ENCODE data around the gene OGFOD3.
A peak's percentile ranks its signal among the peaks of the same experiment; 100 is the strongest.

The OGFOD3 gene

DNA sequence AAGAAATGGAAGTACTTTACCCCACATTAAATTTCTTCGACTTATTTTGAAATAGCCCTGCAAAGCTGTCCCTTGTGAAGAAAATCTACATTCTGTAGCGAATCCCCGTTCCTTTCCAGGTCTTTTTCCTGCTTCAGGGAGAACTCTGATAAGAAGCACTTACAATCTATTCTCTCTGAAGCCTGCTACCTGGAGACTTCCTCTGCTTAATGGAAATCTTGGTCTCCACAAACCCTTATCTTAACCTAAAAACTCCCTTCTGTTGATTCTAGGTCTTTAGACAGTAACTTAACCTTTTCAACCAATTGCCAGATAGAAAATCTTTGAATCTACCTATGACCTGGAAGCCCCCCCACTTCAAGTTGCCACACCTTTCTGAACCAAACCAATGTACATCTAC lies 33.8 kb upstream of the OGFOD3 start:
- TF ChIP-seq, protein P1, sequence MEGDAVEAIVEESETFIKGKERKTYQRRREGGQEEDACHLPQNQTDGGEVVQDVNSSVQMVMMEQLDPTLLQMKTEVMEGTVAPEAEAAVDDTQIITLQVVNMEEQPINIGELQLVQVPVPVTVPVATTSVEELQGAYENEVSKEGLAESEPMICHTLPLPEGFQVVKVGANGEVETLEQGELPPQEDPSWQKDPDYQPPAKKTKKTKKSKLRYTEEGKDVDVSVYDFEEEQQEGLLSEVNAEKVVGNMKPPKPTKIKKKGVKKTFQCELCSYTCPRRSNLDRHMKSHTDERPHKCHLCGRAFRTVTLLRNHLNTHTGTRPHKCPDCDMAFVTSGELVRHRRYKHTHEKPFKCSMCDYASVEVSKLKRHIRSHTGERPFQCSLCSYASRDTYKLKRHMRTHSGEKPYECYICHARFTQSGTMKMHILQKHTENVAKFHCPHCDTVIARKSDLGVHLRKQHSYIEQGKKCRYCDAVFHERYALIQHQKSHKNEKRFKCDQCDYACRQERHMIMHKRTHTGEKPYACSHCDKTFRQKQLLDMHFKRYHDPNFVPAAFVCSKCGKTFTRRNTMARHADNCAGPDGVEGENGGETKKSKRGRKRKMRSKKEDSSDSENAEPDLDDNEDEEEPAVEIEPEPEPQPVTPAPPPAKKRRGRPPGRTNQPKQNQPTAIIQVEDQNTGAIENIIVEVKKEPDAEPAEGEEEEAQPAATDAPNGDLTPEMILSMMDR (IDR thresholded peaks at IDR 0.05), result no peak
- peaks cover 44% of the 10 kb centered on the region for H3K9me3 Mint-ChIP-seq
- peaks cover 22% of the 10 kb centered on the region for H3K4me1 Mint-ChIP-seq
- peaks cover 4% of the 10 kb centered on the region for H3K27me3 Mint-ChIP-seq (ENCODE audit: low read depth, poor library complexity)
- no peak for DNase-seq
- no peak overlapping the region for H3K27ac Mint-ChIP-seq
- peaks cover 21% of the 10 kb centered on the region for H3K36me3 Mint-ChIP-seq (ENCODE audit: low read depth)
- peak overlapping the region; percentile 58 for H3K4me3 Mint-ChIP-seq

GRCh38 chr17:82450357-82451106 lies 32.1 kb upstream of the OGFOD3 start, which contains the start of gene CYBC1:
Gene CYBC1 (minus strand): TSS chr17:82450752. CDS start chr17:82449254, 1,498 bp downstream.
- TF ChIP-seq, protein P1 (IDR thresholded peaks at IDR 0.05), result no peak
- H3K9me3 Mint-ChIP-seq, result peaks cover 38% of the 10 kb centered on the region
- peak within 1 kb of the TSS; percentile 67 for H3K27ac Mint-ChIP-seq
- DNase-seq, result peak; percentile 96
- H3K4me3 Mint-ChIP-seq, result peak within 1 kb of the TSS; percentile 87
- peaks cover 21% of the 10 kb centered on the region for H3K36me3 Mint-ChIP-seq (ENCODE audit: low read depth)
- H3K27me3 Mint-ChIP-seq (ENCODE audit: low read depth, poor library complexity), result peaks cover 4% of the 10 kb centered on the region
- peaks cover 19% of the 10 kb centered on the region for H3K4me1 Mint-ChIP-seq

GRCh38 chr17:82449883-82450356 lies 31.5 kb upstream of the OGFOD3 start:
- Mint-ChIP-seq H3K27me3 (ENCODE audit: low read depth, poor library complexity) (peaks cover 4% of the 10 kb centered on the region), H3K9me3 (peaks cover 38% of the 10 kb centered on the region), H3K4me1 (peaks cover 19% of the 10 kb centered on the region), H3K36me3 (ENCODE audit: low read depth) (peaks cover 21% of the 10 kb centered on the region), H3K27ac (peak overlapping the region; percentile 67), H3K4me3 (peak overlapping the region; percentile 87)
- DNase-seq, result no peak
- TF ChIP-seq, protein P1 (IDR thresholded peaks at IDR 0.05), result no peak

GRCh38 chr17:82449131-82449882 lies 30.9 kb upstream of the OGFOD3 start:
- Mint-ChIP-seq H3K27me3 (ENCODE audit: low read depth, poor library complexity) (peaks cover 4% of the 10 kb centered on the region), H3K27ac (peak overlapping the region; percentile 67), H3K36me3 (ENCODE audit: low read depth) (peaks cover 21% of the 10 kb centered on the region), H3K4me3 (peak overlapping the region; percentile 87), H3K4me1 (peaks cover 19% of the 10 kb centered on the region), H3K9me3 (peaks cover 37% of the 10 kb centered on the region)
- DNase-seq, result no peak
- TF ChIP-seq, protein P1 (IDR thresholded peaks at IDR 0.05), result no peak

- no peak overlapping the region for H3K4me3 Mint-ChIP-seq
- no peak for DNase-seq
- H3K27me3 Mint-ChIP-seq (ENCODE audit: low read depth, poor library complexity), result peaks cover 4% of the 10 kb centered on the region
- H3K27ac Mint-ChIP-seq, result no peak overlapping the region
- TF ChIP-seq, protein P1 (IDR thresholded peaks at IDR 0.05), result no peak
- H3K4me1 Mint-ChIP-seq, result peaks cover 19% of the 10 kb centered on the region
- peaks cover 16% of the 10 kb centered on the region for H3K36me3 Mint-ChIP-seq (ENCODE audit: low read depth)
- H3K9me3 Mint-ChIP-seq, result peaks cover 23% of the 10 kb centered on the region
These were observed 29.5 kb upstream of the OGFOD3 start for GRCh38 chr17:82447876-82448275.
